Dendritic cell treated with granulocyte-macrophage colony-stimulating factor and Interleukin-4, amounts not matched to agents 40 ng/mL and 50 ng/mL, for 4 days (primary cell): ENCODE data around the gene ZNF280A.

Experiments used
- H3K27ac Mint-ChIP-seq: one replicate; pipeline ENCODE4 v1.8.0; 2022; ENCODE audit warnings: mild to moderate bottlenecking, mixed read lengths
- H3K27me3 Mint-ChIP-seq: one replicate; pipeline ENCODE4 v1.8.0; 2022; ENCODE audit warnings: mild to moderate bottlenecking, mixed read lengths
- H3K36me3 Mint-ChIP-seq: one replicate; pipeline ENCODE4 v1.8.0; 2022; ENCODE audit warnings: low read depth, mixed read lengths
- H3K4me1 Mint-ChIP-seq: one replicate; pipeline ENCODE4 v1.8.0; 2022; ENCODE audit warnings: low read depth, mixed read lengths
- H3K4me3 Mint-ChIP-seq: one replicate; pipeline ENCODE4 v1.8.0; 2022; ENCODE audit warnings: mild to moderate bottlenecking, moderate library complexity, mixed read lengths
- H3K9me3 Mint-ChIP-seq: one replicate; pipeline ENCODE4 v1.8.0; 2022; ENCODE audit warnings: mixed read lengths
- intact Hi-C: fragments of 100-400 bp; cut with micrococcal nuclease; formaldehyde crosslinking; loops from one replicate; pipeline ENCODE4 v1.15.0; 2022

The ZNF280A gene

GRCh38 chr22:22520020-22520656, at the start of gene ZNF280A:
Gene ZNF280A (minus strand): TSS chr22:22520270. CDS start chr22:22515630, 4,640 bp downstream.
- no peaks in the 10 kb centered on the region for H3K36me3 Mint-ChIP-seq
- H3K9me3 Mint-ChIP-seq: no peaks in the 10 kb centered on the region
- intact Hi-C loops: no loop called here
- H3K4me3 Mint-ChIP-seq: no peak within 1 kb of the TSS
- peaks cover 10% of the 10 kb centered on the region for H3K27me3 Mint-ChIP-seq
- H3K4me1 Mint-ChIP-seq: peaks cover 10% of the 10 kb centered on the region
- no peak within 1 kb of the TSS for H3K27ac Mint-ChIP-seq

- H3K27me3 Mint-ChIP-seq: peaks cover 22% of the 10 kb centered on the region
- no peak overlapping the region for H3K27ac Mint-ChIP-seq
- intact Hi-C loops: no loop called here
- H3K9me3 Mint-ChIP-seq: peaks cover 9% of the 10 kb centered on the region
- H3K4me3 Mint-ChIP-seq: no peak overlapping the region
- H3K36me3 Mint-ChIP-seq: no peaks in the 10 kb centered on the region
- H3K4me1 Mint-ChIP-seq: peaks cover 6% of the 10 kb centered on the region
Observed at GRCh38 chr22:22569218-22569617, 49.1 kb upstream of the ZNF280A start.

GRCh38 chr22:22565981-22566380, 45.9 kb upstream of the ZNF280A start:
- intact Hi-C loops: no loop called here
- Mint-ChIP-seq H3K9me3 (peaks cover 9% of the 10 kb centered on the region), H3K4me1 (peaks cover 6% of the 10 kb centered on the region), H3K27me3 (peaks cover 21% of the 10 kb centered on the region), H3K4me3 (no peak overlapping the region), H3K27ac (no peak overlapping the region), H3K36me3 (no peaks in the 10 kb centered on the region)

GRCh38 chr22:22558972-22559603, 39.0 kb upstream of the ZNF280A start, which contains the start of gene PRAME:
Gene PRAME (minus strand): TSS chr22:22559265. CDS start chr22:22556832, 2,433 bp downstream.
- H3K27me3 Mint-ChIP-seq: peaks cover 7% of the 10 kb centered on the region
- H3K27ac Mint-ChIP-seq: no peak within 1 kb of the TSS
- no peaks in the 10 kb centered on the region for H3K36me3 Mint-ChIP-seq
- H3K4me3 Mint-ChIP-seq: no peak within 1 kb of the TSS
- intact Hi-C loops: no loop called here
- peaks cover 20% of the 10 kb centered on the region for H3K4me1 Mint-ChIP-seq
- H3K9me3 Mint-ChIP-seq: no peaks in the 10 kb centered on the region

- peaks cover 20% of the 10 kb centered on the region for H3K4me1 Mint-ChIP-seq
- intact Hi-C loops: no loop called here
- no peak overlapping the region for H3K4me3 Mint-ChIP-seq
- peaks cover 6% of the 10 kb centered on the region for H3K27me3 Mint-ChIP-seq
- H3K27ac Mint-ChIP-seq: no peak overlapping the region
- H3K36me3 Mint-ChIP-seq: no peaks in the 10 kb centered on the region
- no peaks in the 10 kb centered on the region for H3K9me3 Mint-ChIP-seq
Observed at GRCh38 chr22:22558071-22558971, 38.3 kb upstream of the ZNF280A start.

- Mint-ChIP-seq H3K9me3 (no peaks in the 10 kb centered on the region), H3K36me3 (no peaks in the 10 kb centered on the region), H3K27ac (no peak overlapping the region), H3K27me3 (peaks cover 5% of the 10 kb centered on the region), H3K4me1 (peaks cover 20% of the 10 kb centered on the region), H3K4me3 (no peak overlapping the region)
- intact Hi-C loops: no loop called here
Observed at GRCh38 chr22:22556995-22557925, 37.2 kb upstream of the ZNF280A start.

- no peaks in the 10 kb centered on the region for H3K36me3 Mint-ChIP-seq
- H3K27me3 Mint-ChIP-seq: peaks cover 5% of the 10 kb centered on the region
- peaks cover 20% of the 10 kb centered on the region for H3K4me1 Mint-ChIP-seq
- H3K27ac Mint-ChIP-seq: no peak overlapping the region
- intact Hi-C loops: no loop called here
- H3K9me3 Mint-ChIP-seq: no peaks in the 10 kb centered on the region
- H3K4me3 Mint-ChIP-seq: no peak overlapping the region
Observed at GRCh38 chr22:22556578-22556977, 36.5 kb upstream of the ZNF280A start.

- Mint-ChIP-seq H3K36me3 (no peaks in the 10 kb centered on the region), H3K27me3 (peaks cover 5% of the 10 kb centered on the region), H3K4me1 (peaks cover 20% of the 10 kb centered on the region), H3K4me3 (no peak overlapping the region), H3K9me3 (no peaks in the 10 kb centered on the region), H3K27ac (no peak overlapping the region)
- intact Hi-C loops: no loop called here
Observed at GRCh38 chr22:22555596-22555995, 35.5 kb upstream of the ZNF280A start.

- Mint-ChIP-seq H3K27me3 (peaks cover 2% of the 10 kb centered on the region), H3K9me3 (no peaks in the 10 kb centered on the region), H3K27ac (no peak overlapping the region), H3K36me3 (no peaks in the 10 kb centered on the region), H3K4me3 (no peak overlapping the region), H3K4me1 (peaks cover 20% of the 10 kb centered on the region)
- intact Hi-C loops: no loop called here
Observed at GRCh38 chr22:22554587-22555284, 34.7 kb upstream of the ZNF280A start.

- intact Hi-C loops: no loop called here
- Mint-ChIP-seq H3K9me3 (no peaks in the 10 kb centered on the region), H3K27ac (no peak overlapping the region), H3K27me3 (peaks cover 1% of the 10 kb centered on the region), H3K36me3 (no peaks in the 10 kb centered on the region), H3K4me3 (no peak overlapping the region), H3K4me1 (peaks cover 17% of the 10 kb centered on the region)
Observed at GRCh38 chr22:22553735-22554586, 33.9 kb upstream of the ZNF280A start.

- H3K4me3 Mint-ChIP-seq: no peak overlapping the region
- no peaks in the 10 kb centered on the region for H3K9me3 Mint-ChIP-seq
- H3K27ac Mint-ChIP-seq: no peak overlapping the region
- intact Hi-C loops: no loop called here
- H3K27me3 Mint-ChIP-seq: no peaks in the 10 kb centered on the region
- H3K36me3 Mint-ChIP-seq: no peaks in the 10 kb centered on the region
- peaks cover 16% of the 10 kb centered on the region for H3K4me1 Mint-ChIP-seq
Observed at GRCh38 chr22:22553141-22553540, 33.1 kb upstream of the ZNF280A start.

GRCh38 chr22:22552630-22553029, 32.6 kb upstream of the ZNF280A start:
- Mint-ChIP-seq H3K4me1 (peaks cover 21% of the 10 kb centered on the region), H3K9me3 (no peaks in the 10 kb centered on the region), H3K27me3 (no peaks in the 10 kb centered on the region), H3K4me3 (no peak overlapping the region), H3K36me3 (no peaks in the 10 kb centered on the region), H3K27ac (no peak overlapping the region)
- intact Hi-C loops: no loop called here
